ENCODE results near the gene OPCML. TPM values are rescaled to one million over a fixed set of nuclear protein-coding genes. Genes with fewer than 3 reads are reported as not detected.

The OPCML gene
- total RNA-seq, 4 donors from 2014 or later, result not detected

GRCh38 chr11:133576351-133576750, 44.0 kb upstream of the OPCML start:
- H3K4me3 ChIP-seq, result no peak overlapping the region
- no peaks in the 10 kb centered on the region for H3K36me3 ChIP-seq
- in situ Hi-C loops (cut with MboI; ENCODE audit: low pct_ligation_motif_present in 1 of 4, low pct_unique_long_range_greater_than_20kb in 1 of 4, low sequenced_read_pairs in 3 of 4), result no loop called here
- no peaks in the 10 kb centered on the region for H3K4me1 ChIP-seq
- no peaks in the 10 kb centered on the region for H3K27me3 ChIP-seq
- intact Hi-C loops (cut with DNase I; ENCODE audit: low total_unique reads), result no loop called here
- no peak for DNase-seq
- H3K27ac ChIP-seq, result no peak overlapping the region
- TF ChIP-seq POLR2A (IDR thresholded peaks at IDR 0.05), result no peak
- no peak for TF ChIP-seq POLR2AphosphoS5 (IDR thresholded peaks at IDR 0.05)
- TF ChIP-seq CTCF (IDR thresholded peaks at IDR 0.05), result no peak
- no peak for TF ChIP-seq EP300 (IDR thresholded peaks at IDR 0.05; ENCODE audit: low read depth)
- H3K9me3 ChIP-seq, result no peaks in the 10 kb centered on the region
- WGBS, 2 donors (ENCODE audit: low coverage in 1 of 2), result 84 to 92% methylated on average over 15 to 16 of the region's 16 CpGs

- in situ Hi-C loops (cut with MboI; ENCODE audit: low pct_ligation_motif_present in 1 of 4, low pct_unique_long_range_greater_than_20kb in 1 of 4, low sequenced_read_pairs in 3 of 4), result no loop called here
- intact Hi-C loops (cut with DNase I; ENCODE audit: low total_unique reads), result loop anchor here (5.0 kb wide), 1 partner anchor 139 kb away; no protein-coding TSS in a partner anchor
- no peak overlapping the region for H3K27ac ChIP-seq
Observed at GRCh38 chr11:133573081-133573480, 40.8 kb upstream of the OPCML start.

GRCh38 chr11:133570376-133570775, 38.1 kb upstream of the OPCML start:
- intact Hi-C loops (cut with DNase I; ENCODE audit: low total_unique reads) (loop anchor here (5.0 kb wide), 1 partner anchor 142 kb away; no protein-coding TSS in a partner anchor), in situ Hi-C loops (cut with MboI; ENCODE audit: low pct_ligation_motif_present in 1 of 4, low pct_unique_long_range_greater_than_20kb in 1 of 4, low sequenced_read_pairs in 3 of 4) (no loop called here)
- H3K4me1 ChIP-seq, result no peaks in the 10 kb centered on the region
- no peak overlapping the region for H3K27ac ChIP-seq
- TF ChIP-seq POLR2AphosphoS5 (IDR thresholded peaks at IDR 0.05), result no peak
- no peak for TF ChIP-seq POLR2A (IDR thresholded peaks at IDR 0.05)
- TF ChIP-seq CTCF (IDR thresholded peaks at IDR 0.05), result no peak
- no peak for TF ChIP-seq EP300 (IDR thresholded peaks at IDR 0.05; ENCODE audit: low read depth)
- no peaks in the 10 kb centered on the region for H3K27me3 ChIP-seq
- 76 to 89% methylated on average over 4 of the region's 4 CpGs for WGBS, 2 donors (ENCODE audit: low coverage in 1 of 2)
- no peak overlapping the region for H3K4me3 ChIP-seq
- DNase-seq, result no peak
- H3K36me3 ChIP-seq, result no peaks in the 10 kb centered on the region
- H3K9me3 ChIP-seq, result no peaks in the 10 kb centered on the region

More at GRCh38 chr11:133573081-133573480, 40.8 kb upstream of the OPCML start:
- Histone ChIP-seq H3K27me3 (no peaks in the 10 kb centered on the region), H3K4me3 (no peak overlapping the region), H3K36me3 (no peaks in the 10 kb centered on the region), H3K9me3 (no peaks in the 10 kb centered on the region), H3K4me1 (no peaks in the 10 kb centered on the region)
- no peak for DNase-seq
- 67% methylated on average over 1 of the region's 1 CpG; no CpG with 5 or more reads in 1 of the 2 donors for WGBS, 2 donors (ENCODE audit: low coverage in 1 of 2)
- TF ChIP-seq EP300 (IDR thresholded peaks at IDR 0.05; ENCODE audit: low read depth) (no peak), POLR2A (IDR thresholded peaks at IDR 0.05) (no peak), POLR2AphosphoS5 (IDR thresholded peaks at IDR 0.05) (no peak), CTCF (IDR thresholded peaks at IDR 0.05) (no peak)

- in situ Hi-C loops (cut with MboI; ENCODE audit: low pct_ligation_motif_present in 1 of 4, low pct_unique_long_range_greater_than_20kb in 1 of 4, low sequenced_read_pairs in 3 of 4), result no loop called here
- TF ChIP-seq POLR2A (IDR thresholded peaks at IDR 0.05) (no peak), POLR2AphosphoS5 (IDR thresholded peaks at IDR 0.05) (no peak), EP300 (IDR thresholded peaks at IDR 0.05; ENCODE audit: low read depth) (no peak), CTCF (IDR thresholded peaks at IDR 0.05) (no peak)
- no peak overlapping the region for H3K4me3 ChIP-seq
- WGBS, 2 donors (ENCODE audit: low coverage in 1 of 2), result 69 to 78% methylated on average over 7 of the region's 7 CpGs
- H3K4me1 ChIP-seq, result no peaks in the 10 kb centered on the region
- intact Hi-C loops (cut with DNase I; ENCODE audit: low total_unique reads), result no loop called here
- H3K36me3 ChIP-seq, result no peaks in the 10 kb centered on the region
- no peaks in the 10 kb centered on the region for H3K9me3 ChIP-seq
- no peaks in the 10 kb centered on the region for H3K27me3 ChIP-seq
- DNase-seq, result no peak
- H3K27ac ChIP-seq, result no peak overlapping the region
Observed at GRCh38 chr11:133563505-133564025, 31.3 kb upstream of the OPCML start.

Data from transverse colon (tissue), 4 donors.